HCT116 (cell line): ENCODE data around the gene RND1. TPM values are rescaled to one million over a fixed set of nuclear protein-coding genes. Genes with fewer than 3 reads are reported as not detected.

ENCODE experiments used
- ATAC-seq: fragments of 200-7000 bp; cut with Tn5 transposase; 2 replicates; pipeline ENCODE4 v1.9.1; 2020; ENCODE audit warnings: mild to moderate bottlenecking, moderate library complexity
- BruUV-seq: library from RNA; stranded (reverse); fragments of 400-500 nt; replicated peaks from 2 replicates; lab custom pipeline; 2021; lab: Mats Ljungman, UMichigan
- CTCF ChIA-PET: fragments of 300-600 bp; sonication (Branson Sonifier 250); formaldehyde crosslinking; loops from one replicate; lab custom pipeline; 2021; ENCODE audit warnings: antibody characterized with exemption; lab: Charles Lee
- POLR2A ChIA-PET: fragments of 300-600, 350-600 bp; sonication (Branson Sonifier 250); formaldehyde crosslinking; loops from one replicate; lab custom pipeline; 2021; ENCODE audit warnings: antibody characterized with exemption; lab: Charles Lee
- RAD21 ChIA-PET, 2 experiments: fragments of 300-600 bp; sonication (Branson Sonifier 250); formaldehyde crosslinking; loops; one replicate each; lab custom pipeline; 2023; ENCODE audit warnings: low total read pairs in 2 of 2; ENCODE audit not compliant: uncharacterized antibody in 2 of 2, unreplicated experiment in 2 of 2, low non-redundant PET in 1 of 2; lab: Charles Lee
- DNase-seq: peaks from one replicate; pipeline ENCODE4 v3.0.0-alpha.2; 2010; ENCODE audit warnings: low read depth, low spot score
- H2AFZ ChIP-seq: fragments of 200-600 bp; shearing (Covaris generic), sonication (generic); 2 replicates; pipeline ENCODE4 v1.6.1; 2017; ENCODE audit warnings: low read depth, mixed run types, mixed read lengths, antibody characterized with exemption, low read length; ENCODE audit not compliant: poor library complexity, severe bottlenecking
- H3K27ac ChIP-seq: 2 replicates; pipeline ENCODE4 v1.5.1; 2012; ENCODE audit warnings: low read depth, low read length
- H3K27me3 ChIP-seq: fragments of 200-600 bp; sonication (generic); 2 replicates; pipeline ENCODE4 v1.6.1; 2016; ENCODE audit warnings: mixed run types, low read length, mixed read lengths; ENCODE audit not compliant: insufficient read depth
- H3K36me3 ChIP-seq, 2 experiments: fragments of 200-500 bp in 1 of 2; fragments of 200-600 bp in 1 of 2; sonication (Bioruptor generic) in 1 of 2; sonication (generic) in 1 of 2; 2 replicates each; pipeline versions ENCODE4 v1.5.1 to v1.6.1; 2014 to 2016; ENCODE audit warnings: low read length in 2 of 2, inconsistent platforms in 1 of 2, mixed read lengths in 1 of 2, mixed run types in 1 of 2; ENCODE audit not compliant: insufficient read depth in 2 of 2, control insufficient read depth in 1 of 2
- H3K4me1 ChIP-seq, 2 experiments: fragments of 200-600 bp in 1 of 2; sonication (generic) in 1 of 2; 2 replicates each; pipeline versions ENCODE4 v1.5.1 to v1.6.1; 2012 to 2017; ENCODE audit warnings: low read length in 2 of 2, inconsistent platforms in 1 of 2, mild to moderate bottlenecking in 1 of 2, mixed read lengths in 1 of 2, mixed run types in 1 of 2, moderate library complexity in 1 of 2; ENCODE audit not compliant: insufficient read depth in 2 of 2, control insufficient read depth in 1 of 2
- H3K4me2 ChIP-seq: fragments of 200-600 bp; sonication (generic); 2 replicates; pipeline ENCODE4 v1.6.1; 2017; ENCODE audit warnings: mixed run types, low read length, mixed read lengths
- H3K4me3 ChIP-seq, 2 experiments: fragments of 200-600 bp in 1 of 2; sonication (generic) in 1 of 2; replicated peaks in 1 of 2; 2 replicates each; pipeline ENCODE4 v1.5.1; 2011 to 2016; ENCODE audit warnings: low read length in 2 of 2, control low read depth in 1 of 2, low read depth in 1 of 2, mild to moderate bottlenecking in 1 of 2, mixed read lengths in 1 of 2, mixed run types in 1 of 2
- H3K79me2 ChIP-seq: fragments of 200-600 bp; sonication (generic); 2 replicates; pipeline ENCODE4 v1.6.1; 2017; ENCODE audit warnings: mild to moderate bottlenecking, mixed run types, low read length, moderate library complexity, mixed read lengths; ENCODE audit not compliant: insufficient read depth
- H3K9ac ChIP-seq: fragments of 200-600 bp; sonication (generic); 2 replicates; pipeline ENCODE4 v1.6.1; 2016; ENCODE audit warnings: low read length, mixed read lengths
- H3K9me2 ChIP-seq: fragments of 200-600 bp; sonication (generic), shearing (Covaris generic); 2 replicates; pipeline ENCODE4 v1.6.1; 2017; ENCODE audit warnings: mixed run types, mild to moderate bottlenecking, moderate library complexity; ENCODE audit not compliant: insufficient read depth
- H3K9me3 ChIP-seq, 2 experiments: fragments of 200-500 bp in 1 of 2; fragments of 200-600 bp in 1 of 2; sonication (Bioruptor generic) in 1 of 2; sonication (generic) in 1 of 2; 2 replicates each; pipeline ENCODE4 v1.6.1; 2014 to 2017; ENCODE audit warnings: low read length in 2 of 2, mixed read lengths in 2 of 2, inconsistent platforms in 1 of 2, low read depth in 1 of 2, mild to moderate bottlenecking in 1 of 2, mixed run types in 1 of 2, moderate library complexity in 1 of 2; ENCODE audit not compliant: control insufficient read depth in 1 of 2, insufficient read depth in 1 of 2
- H4K20me1 ChIP-seq: fragments of 200-600 bp; sonication (generic), shearing (Covaris generic); 2 replicates; pipeline ENCODE4 v1.6.1; 2017; ENCODE audit warnings: mixed run types, mild to moderate bottlenecking, moderate library complexity; ENCODE audit not compliant: insufficient read depth
- CEBPB ChIP-seq: IDR thresholded peaks from 2 replicates; pipeline ENCODE4 v1.6.1; 2012; ENCODE audit warnings: low read depth
- CTCF ChIP-seq, 3 experiments: fragments of 200-600 bp in 1 of 3; sonication (generic) in 1 of 3; IDR thresholded peaks in 2 of 3; conservative IDR thresholded peaks in 1 of 3; 2 replicates each; pipeline ENCODE4 v1.5.1; 2012 to 2017; ENCODE audit warnings: low read depth in 2 of 3, low read length in 2 of 3, antibody characterized with exemption in 1 of 3, borderline replicate concordance in 1 of 3, control low read depth in 1 of 3, mild to moderate bottlenecking in 1 of 3, mixed read lengths in 1 of 3, mixed run types in 1 of 3, moderate library complexity in 1 of 3; ENCODE audit not compliant: insufficient read depth in 1 of 3
- EZH2phosphoT487 ChIP-seq: fragments of 200-600 bp; IDR thresholded peaks from 2 replicates; pipeline ENCODE4 v1.6.1; 2018; ENCODE audit warnings: antibody characterized with exemption, borderline replicate concordance
- RAD21 ChIP-seq: IDR thresholded peaks from 2 replicates; pipeline ENCODE4 v1.6.1; 2012; ENCODE audit warnings: low read depth, mild to moderate bottlenecking
- YY1 ChIP-seq: IDR thresholded peaks from 2 replicates; pipeline ENCODE4 v1.6.1; 2011; ENCODE audit warnings: low read length, low read depth, moderate library complexity, mild to moderate bottlenecking; ENCODE audit not compliant: insufficient replicate concordance; ENCODE audit errors: extremely low read depth
- intact Hi-C: fragments of 100-400 bp; cut with micrococcal nuclease; formaldehyde crosslinking; loops from 2 replicates; pipeline ENCODE4 v1.10.0; 2022
- total RNA-seq: library from RNA; stranded (reverse); gene quantifications from one replicate; pipeline ENCODE4 v1.2.1, GENCODE V29; 2021; ENCODE audit not compliant: unreplicated experiment

RND1 gene
- total RNA-seq, 1 experiment from 2014 or later: 2.0 TPM

GRCh38 chr12:48857278-48857994 is 8.2 kb downstream of the RND1 start:
- intact Hi-C loops: no loop called here
- CTCF ChIA-PET: no interaction called here

More at GRCh38 chr12:48857278-48857994, 8.2 kb downstream of the RND1 start:
- Histone ChIP-seq H3K27ac (no peak overlapping the region), H3K9me3 (no peaks in the 10 kb centered on the region), H3K4me3 (no peak overlapping the region), H3K4me1 (peaks cover 3 to 7% of the 10 kb centered on the region in 2 experiments; a peak in 1 of 4 replicates), H3K27me3 (no peaks in the 10 kb centered on the region), H4K20me1 (no peaks in the 10 kb centered on the region), H2AFZ (no peak overlapping the region), H3K36me3 (no peaks in the 10 kb centered on the region), H3K9ac (no peak overlapping the region), H3K79me2 (no peaks in the 10 kb centered on the region), H3K9me2 (no peaks in the 10 kb centered on the region), H3K4me2 (no peak overlapping the region)
- BruUV-seq: no TSS peak
- ChIA-PET POLR2A (interaction anchor here (1.1 kb wide), 1 partner anchor 8 kb away, joined by 5 read pairs; the partner anchor contains the start of gene RND1), RAD21 (no interaction called here)
- DNase-seq: no peak
- TF ChIP-seq YY1 (no peak), CTCF (IDR thresholded peaks at IDR 0.05 in 2 of 3, conservative IDR thresholded peaks at IDR 0.05 in 1 of 3; ENCODE audit: borderline replicate concordance in 1 of 3, insufficient read depth in 1 of 3, low read depth in 2 of 3, low read length in 2 of 3) (no peak), RAD21 (no peak), EZH2phosphoT487 (no peak), CEBPB (no peak)
- no peak for ATAC-seq
